CD4-positive, alpha-beta T cell treated with Interferon gamma for 1 hour (primary cell): ENCODE results near the gene DPPA5.
"Not testable (repeated sequence)": the region's sequence is repeated elsewhere in the genome, so short reads cannot be mapped to it uniquely, and the experiment has no call there.

ENCODE experiments used
- DNase-seq: peaks from one replicate; pipeline ENCODE4 v3.0.0-alpha.2; 2020

Gene DPPA5

DNA sequence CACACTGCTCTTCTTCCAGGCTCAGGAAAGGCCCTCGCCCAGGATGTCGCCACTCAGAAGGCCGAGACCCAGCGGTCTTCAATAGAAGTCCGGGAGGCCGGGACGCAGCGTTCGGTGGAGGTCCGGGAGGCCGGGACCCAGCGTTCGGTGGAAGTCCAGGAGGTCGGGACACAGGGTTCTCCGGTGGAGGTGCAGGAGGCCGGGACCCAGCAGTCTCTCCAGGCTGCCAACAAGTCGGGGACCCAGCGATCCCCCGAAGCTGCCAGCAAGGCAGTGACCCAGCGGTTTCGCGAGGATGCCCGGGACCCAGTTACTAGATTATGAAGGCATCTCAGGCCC lies 9.4 kb upstream of the DPPA5 start:
- no peak for DNase-seq

GRCh38 chr6:73362869-73363536 lies 8.9 kb upstream of the DPPA5 start:
- no peak for DNase-seq

GRCh38 chr6:73362358-73362757 lies 8.3 kb upstream of the DPPA5 start, which contains the start of gene KHDC3L:
Gene KHDC3L, plus strand, starts transcription at chr6:73362658. Its CDS starts 72 bp downstream, at chr6:73362730.
- no peak for DNase-seq

- DNase-seq = no peak
Observed at GRCh38 chr6:73349311-73349710, 4.8 kb downstream of the DPPA5 start.

DNA sequence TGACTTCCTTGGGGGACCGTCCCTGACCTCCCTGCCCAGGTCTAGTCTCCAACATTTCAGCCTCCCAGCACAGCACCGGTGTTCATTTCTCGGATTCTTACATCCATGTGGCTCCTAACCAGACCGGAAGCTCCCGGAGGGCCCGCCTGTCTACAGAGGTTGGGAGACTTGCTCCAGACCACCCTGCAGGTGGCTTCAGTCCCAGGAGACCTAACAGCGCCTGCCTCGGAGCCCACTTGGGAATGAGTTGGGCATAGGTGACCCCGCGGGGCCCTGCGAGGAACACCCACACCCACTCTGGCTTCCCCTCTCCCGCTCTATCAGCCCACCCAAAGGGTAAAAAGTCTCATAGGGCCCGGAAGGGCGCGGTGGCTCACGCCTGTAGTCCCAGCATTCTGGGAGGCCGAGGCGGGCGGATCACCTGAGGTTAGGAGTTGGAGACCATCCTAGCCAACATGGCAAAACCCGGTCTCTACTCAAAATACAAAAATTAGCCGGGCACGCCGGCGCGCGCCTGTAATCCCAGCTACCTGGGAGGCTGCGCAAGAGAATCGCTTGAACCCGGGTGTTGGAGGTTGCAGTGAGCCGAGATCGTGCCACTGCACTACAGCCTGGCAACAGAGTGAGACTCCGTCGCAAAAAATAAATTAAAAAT lies 5.4 kb downstream of the DPPA5 start:
- no peak for DNase-seq

DNA sequence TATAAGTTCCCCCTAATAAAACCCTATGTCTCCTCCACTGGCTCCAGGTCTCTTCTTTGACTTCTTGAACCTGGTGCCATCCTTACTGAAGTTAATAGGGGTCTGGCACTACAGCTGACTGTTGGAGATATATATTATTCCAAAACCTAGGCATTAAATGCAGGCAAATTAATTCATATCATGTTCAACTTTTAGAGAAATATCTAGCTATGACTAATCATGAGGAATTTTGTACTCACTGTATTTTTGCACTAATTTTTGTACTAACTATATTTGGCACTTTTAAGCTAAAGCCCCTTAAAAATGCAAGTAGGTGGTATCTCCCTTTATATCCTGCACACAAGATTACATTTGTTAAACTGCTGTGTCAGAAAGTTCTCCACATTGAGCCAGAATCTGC lies 10.9 kb downstream of the DPPA5 start:
- DNase-seq = no peak

DNA sequence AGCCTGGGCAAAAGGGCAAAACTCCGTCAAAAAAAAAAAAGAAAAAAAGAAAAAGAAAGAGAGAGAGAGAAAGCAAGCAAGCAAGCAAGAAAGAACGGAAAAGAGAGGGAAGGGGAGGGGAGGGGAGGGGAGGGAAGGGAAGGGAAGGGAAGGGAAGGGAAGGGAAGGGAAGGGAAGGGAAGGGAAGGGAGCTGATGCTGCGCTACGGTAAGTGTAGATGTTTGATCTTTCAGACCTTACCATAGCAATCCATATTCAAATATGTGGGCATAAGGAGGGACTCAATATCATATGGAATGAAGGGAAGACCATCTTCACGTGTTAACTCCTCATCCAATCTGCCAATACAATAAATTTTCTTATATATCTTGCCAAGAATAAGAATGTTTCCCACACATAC lies 11.9 kb downstream of the DPPA5 start:
- DNase-seq = no peak

DNA sequence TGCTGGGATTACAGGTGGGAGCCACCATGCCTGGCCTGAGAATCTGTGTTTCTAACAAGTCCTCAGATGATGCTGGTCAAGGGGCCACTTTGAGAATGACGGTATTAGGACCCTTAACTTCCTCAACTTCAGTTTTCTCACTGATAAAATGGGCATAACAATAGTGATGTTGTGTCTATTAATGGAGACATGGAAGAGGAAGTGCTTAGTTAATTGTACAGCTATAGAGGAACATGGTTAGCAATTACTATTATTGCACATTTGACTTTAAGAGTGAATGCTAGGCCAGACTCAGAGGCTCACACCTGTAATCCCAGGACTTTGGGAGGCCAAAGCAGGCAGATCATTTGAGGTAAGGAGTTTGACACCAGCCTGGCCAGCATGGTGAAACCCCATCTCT lies 12.7 kb downstream of the DPPA5 start:
- no peak for DNase-seq

DNA sequence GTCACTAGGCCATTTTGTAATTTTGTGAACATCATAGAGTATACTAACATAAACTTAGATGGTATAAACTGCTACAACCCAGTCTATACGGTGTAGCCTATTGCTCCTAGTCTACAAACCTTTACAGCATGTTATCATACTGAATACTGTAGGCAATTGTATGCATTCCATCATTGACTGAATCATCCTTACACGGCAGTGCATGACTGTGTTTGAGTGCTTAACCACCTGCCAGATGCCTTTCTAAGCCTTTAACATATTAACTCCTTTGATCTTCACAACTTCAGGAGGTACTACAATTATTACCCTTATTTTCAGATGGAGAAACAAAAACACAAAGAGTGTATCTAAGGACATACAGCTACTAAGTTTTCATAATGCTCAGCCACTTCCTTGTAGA lies 14.0 kb downstream of the DPPA5 start:
- no peak for DNase-seq

- DNase-seq = no peak
Observed at GRCh38 chr6:73339340-73339739, 14.7 kb downstream of the DPPA5 start.

- DNase-seq = no peak
Observed at GRCh38 chr6:73329201-73329600, 24.9 kb downstream of the DPPA5 start.

DNA sequence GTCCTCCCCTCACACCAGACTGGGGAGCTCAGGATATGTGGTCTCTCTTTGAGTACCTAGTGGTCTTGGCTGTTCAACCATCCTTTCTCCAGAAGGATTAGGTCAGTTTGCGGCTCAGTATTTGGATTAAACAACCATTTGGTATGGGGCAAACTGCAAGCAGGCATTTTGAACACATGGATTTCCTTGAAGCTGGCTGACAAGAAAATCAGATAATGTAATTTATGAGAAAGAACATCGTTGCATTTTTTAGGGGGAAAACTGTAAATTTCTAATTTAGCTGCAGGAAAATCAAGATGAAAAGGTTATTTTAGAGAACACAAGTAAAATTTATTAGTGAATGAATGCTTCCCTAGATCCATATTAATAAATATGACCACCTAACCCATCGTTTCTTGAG lies 25.3 kb downstream of the DPPA5 start:
- no peak for DNase-seq

DNA sequence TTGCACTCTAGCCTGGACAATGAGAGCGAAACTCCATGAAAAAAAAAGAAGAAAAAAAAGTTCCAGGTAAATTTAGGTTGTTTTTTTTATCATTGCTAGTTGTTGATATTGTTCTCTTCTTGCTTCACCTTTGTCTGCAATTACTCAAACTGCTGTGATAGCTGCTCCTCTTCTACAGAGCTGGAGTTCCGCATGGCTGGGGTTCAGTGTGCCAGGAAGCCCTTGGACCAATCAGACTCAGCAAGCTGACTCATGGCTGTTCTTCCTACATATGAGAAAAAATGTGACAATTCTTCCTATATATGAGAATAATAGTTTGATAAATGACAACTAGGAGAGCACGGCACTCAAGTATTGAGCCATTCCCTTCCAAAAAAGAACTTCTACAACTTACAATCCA lies 28.4 kb downstream of the DPPA5 start:
- no peak for DNase-seq

- no peak for DNase-seq
Observed at GRCh38 chr6:73323323-73323722, 30.8 kb downstream of the DPPA5 start.

DNA sequence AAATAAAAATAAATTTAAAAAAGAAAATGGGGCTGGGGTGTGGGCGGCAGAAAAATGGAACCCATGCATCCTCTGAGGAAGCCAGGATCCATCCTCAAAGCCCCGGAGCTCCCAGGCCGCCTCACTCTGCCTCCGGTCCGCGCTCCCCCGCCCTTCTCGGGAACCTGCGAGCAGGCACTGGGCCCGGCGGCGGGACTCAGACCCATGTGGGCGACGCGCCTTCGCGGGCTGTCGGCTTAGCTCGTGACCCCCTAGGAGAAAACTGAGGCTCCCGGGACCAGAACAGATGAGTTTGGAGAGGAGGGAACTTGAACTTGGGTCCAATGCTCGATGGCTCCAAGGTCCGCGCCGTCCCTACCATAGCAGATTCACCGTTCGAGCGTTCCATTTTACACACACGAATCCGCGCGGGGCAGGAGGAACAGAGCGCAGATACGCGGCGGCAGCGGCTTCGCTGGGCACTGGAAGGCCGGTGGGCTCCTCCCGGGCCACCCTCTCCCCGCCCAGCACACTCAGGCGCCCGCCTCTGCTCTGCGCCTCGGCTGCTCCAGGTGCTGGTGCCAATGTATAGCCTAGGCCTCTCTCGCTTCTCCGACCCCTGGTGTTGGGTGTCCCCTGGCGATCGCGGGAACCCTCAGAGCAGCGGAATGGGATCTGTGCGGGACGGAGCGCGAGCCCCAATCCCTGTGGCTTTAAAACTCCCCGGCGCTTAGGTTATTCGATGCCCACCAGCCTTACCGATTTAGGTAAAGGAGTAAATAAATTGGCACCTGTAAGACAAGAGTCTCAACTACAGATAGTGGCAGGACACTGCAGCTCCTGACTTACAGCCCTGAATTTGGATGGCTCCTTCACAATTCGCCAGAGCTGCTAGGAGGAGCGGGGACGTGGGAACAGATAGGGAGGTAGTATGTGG lies 39.2 kb downstream of the DPPA5 start:
- DNase-seq = no peak

DNA sequence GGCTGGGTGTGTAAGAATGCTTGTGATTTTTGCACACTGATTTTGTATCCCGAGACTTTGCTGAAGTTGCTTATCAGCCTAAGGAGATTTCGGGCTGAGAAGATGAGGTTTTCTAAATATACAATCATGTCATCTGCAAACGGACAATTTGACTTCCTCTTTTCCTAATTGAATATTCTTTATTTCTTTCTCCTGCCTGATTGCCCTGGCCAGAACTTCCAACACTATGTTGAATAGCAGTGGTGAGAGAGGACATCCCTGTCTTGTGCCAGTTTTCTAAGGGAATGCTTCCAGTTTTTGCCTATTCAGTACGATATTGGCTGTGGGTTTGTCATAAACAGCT lies 43.6 kb downstream of the DPPA5 start:
- not testable (repeated sequence) for DNase-seq

GRCh38 chr6:73309785-73310502 lies 44.1 kb downstream of the DPPA5 start:
- DNase-seq = peak; percentile 36

- DNase-seq = no peak
Observed at GRCh38 chr6:73309535-73309784, 44.6 kb downstream of the DPPA5 start.

GRCh38 chr6:73308712-73309534 lies 45.2 kb downstream of the DPPA5 start:
- DNase-seq = no peak

DNA sequence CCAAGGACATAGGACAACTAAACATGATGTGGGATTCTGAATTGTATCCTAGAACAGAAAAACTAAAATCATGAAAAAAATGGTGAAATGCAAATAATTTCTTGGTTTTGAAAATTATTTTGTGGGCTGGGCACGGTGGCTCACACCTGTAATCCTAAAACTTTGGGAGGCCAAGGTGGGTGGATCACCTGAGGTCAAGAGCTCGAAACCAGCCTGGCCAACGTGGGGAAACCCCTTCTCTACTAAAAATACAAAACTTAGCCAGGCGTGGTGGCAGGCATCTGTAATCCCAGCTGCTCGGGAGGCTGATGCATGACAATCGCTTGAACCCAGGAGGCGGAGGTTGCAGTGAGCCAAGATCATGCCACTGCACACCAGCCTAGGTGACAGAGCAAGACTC lies 50.3 kb downstream of the DPPA5 start:
- not testable (repeated sequence) for DNase-seq
